BLaER1 (cell line): ENCODE results near the gene NFILZ.

ENCODE experiments used
- H3K27ac ChIP-seq: shearing (Covaris generic); formaldehyde crosslinking; 2 replicates; pipeline ENCODE4 v1.8.1; 2022
- H3K27me3 ChIP-seq: shearing (Covaris generic); formaldehyde crosslinking; 2 replicates; pipeline ENCODE4 v1.8.1; 2022
- H3K36me3 ChIP-seq: shearing (Covaris generic); formaldehyde crosslinking; 2 replicates; pipeline ENCODE4 v1.8.1; 2022
- H3K4me1 ChIP-seq: shearing (Covaris generic); formaldehyde crosslinking; 2 replicates; pipeline ENCODE4 v1.8.1; 2022
- H3K4me2 ChIP-seq: shearing (Covaris generic); formaldehyde crosslinking; 2 replicates; pipeline ENCODE4 v1.8.1; 2022
- H3K4me3 ChIP-seq: shearing (Covaris generic); formaldehyde crosslinking; 2 replicates; pipeline ENCODE4 v1.8.1; 2022
- H3K9ac ChIP-seq: shearing (Covaris generic); formaldehyde crosslinking; 2 replicates; pipeline ENCODE4 v1.8.1; 2022
- H3K9me3 ChIP-seq: shearing (Covaris generic); formaldehyde crosslinking; 2 replicates; pipeline ENCODE4 v1.8.1; 2022
- H4K20me1 ChIP-seq: shearing (Covaris generic); formaldehyde crosslinking; 2 replicates; pipeline ENCODE4 v1.8.1; 2022
- Cebpa-rat ChIP-seq: shearing (Covaris generic); IDR thresholded peaks from 2 replicates; pipeline ENCODE4 v1.8.1; 2022

Gene NFILZ

DNA sequence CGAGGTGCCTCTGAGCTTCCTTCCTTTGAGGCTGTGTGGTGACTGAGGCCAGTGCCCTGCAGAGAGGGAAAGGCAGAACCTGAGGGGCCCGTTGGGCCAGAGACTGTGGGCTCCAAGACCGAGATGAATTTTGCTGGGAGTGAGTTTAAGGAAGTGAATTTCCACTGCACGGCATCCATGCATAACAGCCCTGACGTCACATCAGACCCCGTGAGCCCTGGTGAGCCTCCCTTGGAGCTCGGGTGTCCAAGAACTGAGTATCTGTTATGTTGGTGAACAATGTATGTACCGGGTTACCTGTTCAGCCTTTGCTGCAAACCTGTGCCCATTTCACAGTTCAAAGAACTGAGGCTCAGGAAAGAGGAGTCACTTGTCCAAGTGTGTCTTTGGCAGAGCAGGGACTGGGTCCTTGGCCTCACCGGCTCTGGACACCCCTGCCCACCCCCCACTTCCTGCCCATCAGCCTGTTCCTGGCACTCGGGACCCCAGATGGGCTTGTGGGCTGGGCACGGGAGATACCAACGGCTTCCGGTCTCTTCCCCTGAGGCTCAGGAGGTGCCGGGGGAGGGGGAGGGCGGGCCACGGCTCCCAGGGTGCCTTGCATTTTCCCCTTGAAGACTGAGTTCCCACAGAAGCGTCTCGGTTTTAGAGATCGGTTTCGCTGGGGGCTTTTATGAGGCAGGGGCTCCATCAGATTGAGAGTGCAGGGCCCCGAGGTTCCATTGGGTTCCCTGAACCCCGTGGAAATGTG is 33.7 kb downstream of the NFILZ start:
- Histone ChIP-seq H3K27me3 (no peaks in the 10 kb centered on the region), H3K36me3 (no peaks in the 10 kb centered on the region), H3K4me2 (peak overlapping the region; percentile 94), H3K4me3 (peak overlapping the region; percentile 50), H3K27ac (peak overlapping the region; percentile 83), H3K9ac (peak overlapping the region; percentile 61; the same call in 1 of the 2 replicates), H4K20me1 (no peaks in the 10 kb centered on the region), H3K4me1 (peaks cover 75% of the 10 kb centered on the region), H3K9me3 (no peaks in the 10 kb centered on the region)
- TF ChIP-seq Cebpa-rat: no peak

DNA sequence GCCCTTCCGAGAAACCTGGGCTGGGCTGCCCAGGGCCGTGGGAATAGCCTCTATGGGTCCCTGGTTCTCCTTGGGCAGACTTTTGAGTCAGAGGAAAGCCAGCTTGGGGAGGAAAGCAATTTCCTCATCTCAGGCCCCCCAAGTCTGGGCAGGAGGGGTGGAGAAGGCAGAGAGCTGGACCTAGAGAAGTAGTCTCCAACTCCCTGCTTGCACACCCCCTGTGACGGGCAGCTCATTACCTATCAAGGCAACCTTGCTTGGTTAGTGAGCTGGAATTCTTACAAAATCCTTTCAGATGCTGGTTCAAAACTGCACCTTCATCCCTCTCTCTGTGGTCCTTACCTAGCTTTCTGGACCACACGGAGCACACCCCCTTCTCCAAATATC is 34.2 kb downstream of the NFILZ start:
- peak overlapping the region; percentile 94 for H3K4me2 ChIP-seq
- no peaks in the 10 kb centered on the region for H3K27me3 ChIP-seq
- peaks cover 79% of the 10 kb centered on the region for H3K4me1 ChIP-seq
- peak overlapping the region; percentile 50 for H3K4me3 ChIP-seq
- H4K20me1 ChIP-seq: no peaks in the 10 kb centered on the region
- H3K27ac ChIP-seq: peak overlapping the region; percentile 83
- no peaks in the 10 kb centered on the region for H3K36me3 ChIP-seq
- H3K9me3 ChIP-seq: no peaks in the 10 kb centered on the region
- no peak for TF ChIP-seq Cebpa-rat
- H3K9ac ChIP-seq: peak overlapping the region; percentile 61; the same call in 1 of the 2 replicates

DNA sequence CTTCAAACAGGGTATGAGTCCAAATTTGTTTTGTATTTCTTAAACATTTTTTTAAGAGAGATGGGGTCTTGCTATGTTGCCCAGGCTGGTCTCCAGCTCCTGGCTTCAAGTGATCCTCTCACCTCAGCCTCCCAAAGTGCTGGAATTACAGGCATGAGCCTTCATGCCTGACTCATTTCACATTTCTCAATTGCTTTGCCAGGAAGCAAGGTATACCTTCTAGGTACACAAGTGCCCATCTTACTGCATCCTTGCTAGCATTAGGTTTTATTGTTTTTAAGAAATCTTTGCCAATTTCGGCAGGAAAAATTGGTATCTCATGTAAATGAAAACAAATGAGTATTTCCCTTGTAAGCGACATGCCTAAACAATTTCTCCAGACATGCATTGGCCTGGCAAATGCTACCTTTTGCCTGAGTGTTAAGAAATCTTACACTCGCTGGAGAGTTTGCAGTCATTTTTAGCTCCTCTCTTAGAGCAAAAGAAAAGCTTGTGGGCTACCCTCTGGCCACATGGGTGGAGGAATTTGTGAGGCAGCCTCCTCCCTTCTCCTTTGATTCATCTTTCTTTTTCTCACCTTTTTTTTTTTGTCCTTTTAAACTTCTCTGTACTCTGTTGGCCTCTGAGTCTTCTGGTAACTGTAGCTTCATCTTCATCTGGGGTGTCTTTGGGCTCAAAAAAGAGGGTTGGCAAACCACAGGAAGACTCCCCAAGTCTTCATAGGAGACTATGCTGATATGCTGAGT is 35.2 kb downstream of the NFILZ start:
- Histone ChIP-seq H4K20me1 (no peaks in the 10 kb centered on the region), H3K4me2 (peak overlapping the region; percentile 94), H3K9me3 (no peaks in the 10 kb centered on the region), H3K4me1 (peaks cover 81% of the 10 kb centered on the region), H3K4me3 (no peak overlapping the region), H3K27ac (no peak overlapping the region), H3K27me3 (no peaks in the 10 kb centered on the region), H3K9ac (no peak overlapping the region), H3K36me3 (no peaks in the 10 kb centered on the region)
- TF ChIP-seq Cebpa-rat: no peak

DNA sequence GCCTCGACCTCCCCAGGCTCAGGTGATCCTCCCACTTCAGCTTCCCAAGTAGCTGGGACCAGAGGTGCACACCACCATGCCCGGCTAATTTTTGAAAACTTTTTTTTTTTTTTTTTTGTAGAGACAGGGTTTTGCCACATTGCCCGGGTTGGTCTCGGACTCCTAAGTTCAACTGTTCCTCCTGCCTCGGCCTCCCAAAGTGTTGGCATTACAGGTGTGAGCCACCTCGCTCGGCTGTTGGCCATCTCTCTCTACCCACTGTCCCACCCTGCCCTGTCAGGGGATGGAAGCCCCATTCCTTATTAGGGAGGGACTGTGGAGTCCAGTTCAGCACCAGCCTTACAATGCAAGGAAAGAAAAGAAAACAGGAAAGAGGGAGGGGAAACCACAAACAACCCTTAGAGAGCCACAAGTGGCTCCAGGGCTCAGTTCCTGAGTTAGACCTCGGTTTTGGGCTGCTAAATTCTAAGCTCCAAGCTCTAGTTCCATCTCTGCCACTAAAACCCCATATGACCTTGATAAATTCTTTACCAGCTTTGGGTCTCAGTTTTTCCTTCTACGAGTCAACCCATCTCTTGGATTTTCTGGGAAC is 36.5 kb downstream of the NFILZ start:
- Histone ChIP-seq H3K9ac (no peak overlapping the region), H4K20me1 (no peaks in the 10 kb centered on the region), H3K9me3 (no peaks in the 10 kb centered on the region), H3K4me1 (peaks cover 94% of the 10 kb centered on the region), H3K4me2 (peak overlapping the region; percentile 94), H3K27ac (peak overlapping the region; percentile 11; the same call in 1 of the 2 replicates), H3K4me3 (peak overlapping the region; percentile 42; the same call in 1 of the 2 replicates), H3K36me3 (no peaks in the 10 kb centered on the region), H3K27me3 (no peaks in the 10 kb centered on the region)
- no peak for TF ChIP-seq Cebpa-rat

DNA sequence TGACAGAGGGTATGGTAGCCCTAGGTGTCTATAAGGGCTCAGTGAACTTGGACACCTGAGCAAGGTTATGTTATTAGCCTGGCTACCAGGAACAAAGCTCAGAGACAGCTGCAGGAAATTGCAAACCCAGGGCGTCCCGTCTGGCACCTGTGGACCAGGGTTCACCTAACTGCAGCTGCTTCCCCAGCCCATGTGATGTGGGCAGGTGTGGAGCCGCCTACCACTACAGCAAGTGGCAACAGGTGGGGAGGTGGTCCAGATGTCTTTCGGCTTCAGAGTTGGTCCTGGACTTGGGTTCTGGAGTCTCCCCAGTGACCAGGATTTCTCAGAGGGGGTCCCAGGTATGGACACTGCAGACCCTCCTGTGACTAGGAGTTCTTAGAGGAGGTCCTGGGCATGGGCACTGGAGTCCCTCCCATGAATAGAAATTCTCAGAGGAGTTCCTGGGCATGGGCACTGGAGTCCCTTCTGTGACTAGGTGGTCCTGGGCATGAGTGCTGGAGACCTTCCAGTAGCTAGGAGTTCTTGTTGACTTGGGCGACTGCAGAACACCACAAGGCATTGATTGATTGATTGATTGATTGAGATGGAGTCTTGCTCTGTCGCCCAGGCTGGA is 43.0 kb downstream of the NFILZ start:
- Histone ChIP-seq H3K27me3 (no peaks in the 10 kb centered on the region), H3K9me3 (no peaks in the 10 kb centered on the region), H3K4me2 (peak overlapping the region; percentile 29; the same call in 1 of the 2 replicates), H3K4me1 (peaks cover 57% of the 10 kb centered on the region), H4K20me1 (no peaks in the 10 kb centered on the region), H3K36me3 (no peaks in the 10 kb centered on the region), H3K27ac (no peak overlapping the region), H3K9ac (no peak overlapping the region), H3K4me3 (no peak overlapping the region)
- no peak for TF ChIP-seq Cebpa-rat

DNA sequence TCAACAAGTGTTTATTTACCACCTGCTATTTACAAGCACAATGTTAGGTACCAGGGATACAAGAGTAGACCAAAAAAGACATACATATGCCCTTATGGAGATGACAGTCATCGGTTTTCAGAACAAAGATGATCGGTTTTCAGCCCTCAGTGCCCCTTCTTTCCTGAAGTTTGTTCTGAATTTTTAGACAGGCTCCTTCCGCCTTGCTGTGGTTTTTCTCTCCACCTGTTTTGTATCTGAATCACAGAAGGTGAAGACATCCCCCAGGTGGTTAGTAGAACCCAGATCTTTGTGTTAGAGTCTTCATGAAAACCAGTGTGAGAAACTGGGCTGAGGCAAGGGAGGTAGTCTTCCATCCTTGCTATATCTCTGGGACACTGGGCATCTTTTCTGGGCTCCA is 44.6 kb downstream of the NFILZ start:
- Histone ChIP-seq H4K20me1 (no peaks in the 10 kb centered on the region), H3K9me3 (no peaks in the 10 kb centered on the region), H3K4me3 (no peak overlapping the region), H3K9ac (no peak overlapping the region), H3K27me3 (no peaks in the 10 kb centered on the region), H3K27ac (no peak overlapping the region), H3K36me3 (no peaks in the 10 kb centered on the region), H3K4me2 (peak overlapping the region; percentile 8; the same call in 1 of the 2 replicates), H3K4me1 (peaks cover 40% of the 10 kb centered on the region)
- TF ChIP-seq Cebpa-rat: no peak

DNA sequence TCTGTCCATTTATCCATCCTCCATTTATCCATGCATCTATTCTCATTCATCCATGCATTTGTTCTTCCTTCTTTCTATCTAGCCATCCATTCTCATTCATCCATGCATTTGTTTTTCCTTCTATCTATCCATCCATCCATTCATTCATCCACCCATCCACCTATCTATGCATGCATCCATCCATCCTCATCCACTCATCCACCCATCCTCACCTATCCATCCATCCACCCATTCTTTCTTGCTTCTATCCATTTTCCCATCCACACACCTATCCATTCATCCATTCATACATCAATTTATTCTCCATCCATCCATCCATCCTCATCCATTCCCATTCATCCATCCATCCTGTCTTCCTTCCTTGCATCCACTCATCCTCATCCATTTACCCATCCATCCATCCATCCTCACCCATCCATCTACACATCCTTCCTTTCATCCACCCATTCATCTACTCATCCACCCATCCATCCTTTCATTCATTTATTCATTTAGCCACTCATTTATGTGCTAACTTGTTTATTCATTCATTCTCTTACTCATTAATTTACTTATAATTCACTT is 47.9 kb downstream of the NFILZ start:
- Histone ChIP-seq H3K4me3 (no peak overlapping the region), H3K27me3 (no peaks in the 10 kb centered on the region), H4K20me1 (no peaks in the 10 kb centered on the region), H3K36me3 (no peaks in the 10 kb centered on the region), H3K4me1 (peaks cover 29% of the 10 kb centered on the region), H3K4me2 (no peak overlapping the region), H3K9ac (no peak overlapping the region), H3K9me3 (no peaks in the 10 kb centered on the region), H3K27ac (no peak overlapping the region)
- TF ChIP-seq Cebpa-rat: no peak
